ENCODE data around the gene SPAG17. TPM values are rescaled to one million over a fixed set of nuclear protein-coding genes. Genes with fewer than 3 reads are reported as not detected.

Gene SPAG17
- total RNA-seq, 2 donors from 2014 or later = not detected

GRCh38 chr1:118043624-118044023 is 141.4 kb downstream of the SPAG17 start:
- H3K9ac ChIP-seq (ENCODE audit: low read depth in 2 of 2, low read length in 2 of 2) = no peak overlapping the region
- DNase-seq = no peak
- no peak for TF ChIP-seq CTCF (IDR thresholded peaks at IDR 0.05)
- H3K36me3 ChIP-seq = no peaks in the 10 kb centered on the region
- H3K27me3 ChIP-seq = no peaks in the 10 kb centered on the region
- no peak overlapping the region for H3K27ac ChIP-seq
- H3K4me1 ChIP-seq = no peaks in the 10 kb centered on the region
- no peak overlapping the region for H3K4me3 ChIP-seq
- intact Hi-C loops (cut with DNase I) = no loop called here
- no peaks in the 10 kb centered on the region for H3K9me3 ChIP-seq

GRCh38 chr1:118042501-118042900 is 142.5 kb downstream of the SPAG17 start:
- DNase-seq = no peak
- Histone ChIP-seq H3K9me3 (no peaks in the 10 kb centered on the region), H3K27me3 (no peaks in the 10 kb centered on the region), H3K4me1 (no peaks in the 10 kb centered on the region), H3K36me3 (no peaks in the 10 kb centered on the region), H3K9ac (ENCODE audit: low read depth in 2 of 2, low read length in 2 of 2) (no peak overlapping the region), H3K27ac (no peak overlapping the region), H3K4me3 (no peak overlapping the region)
- intact Hi-C loops (cut with DNase I) = no loop called here
- TF ChIP-seq CTCF (IDR thresholded peaks at IDR 0.05) = no peak

- Histone ChIP-seq H3K4me1 (no peaks in the 10 kb centered on the region), H3K9ac (ENCODE audit: low read depth in 2 of 2, low read length in 2 of 2) (no peak overlapping the region), H3K27ac (no peak overlapping the region), H3K27me3 (no peaks in the 10 kb centered on the region), H3K4me3 (no peak overlapping the region), H3K9me3 (no peaks in the 10 kb centered on the region), H3K36me3 (no peaks in the 10 kb centered on the region)
- intact Hi-C loops (cut with DNase I) = no loop called here
- no peak for DNase-seq
- TF ChIP-seq CTCF (IDR thresholded peaks at IDR 0.05) = no peak
Observed at GRCh38 chr1:118039170-118039569, 145.9 kb downstream of the SPAG17 start.

- H3K9me3 ChIP-seq = no peaks in the 10 kb centered on the region
- no peak overlapping the region for H3K27ac ChIP-seq
- intact Hi-C loops (cut with DNase I) = no loop called here
- no peak overlapping the region for H3K4me3 ChIP-seq
- no peaks in the 10 kb centered on the region for H3K27me3 ChIP-seq
- TF ChIP-seq CTCF (IDR thresholded peaks at IDR 0.05) = no peak
- H3K4me1 ChIP-seq = no peaks in the 10 kb centered on the region
- H3K9ac ChIP-seq (ENCODE audit: low read depth in 2 of 2, low read length in 2 of 2) = no peak overlapping the region
- no peak for DNase-seq
- no peaks in the 10 kb centered on the region for H3K36me3 ChIP-seq
Observed at GRCh38 chr1:118032883-118033282, 152.1 kb downstream of the SPAG17 start.

GRCh38 chr1:118028267-118028666 is 156.8 kb downstream of the SPAG17 start:
- no peak for TF ChIP-seq CTCF (IDR thresholded peaks at IDR 0.05)
- Histone ChIP-seq H3K9me3 (no peaks in the 10 kb centered on the region), H3K27ac (no peak overlapping the region), H3K4me1 (no peaks in the 10 kb centered on the region), H3K27me3 (no peaks in the 10 kb centered on the region), H3K4me3 (no peak overlapping the region), H3K9ac (ENCODE audit: low read depth in 2 of 2, low read length in 2 of 2) (no peak overlapping the region), H3K36me3 (no peaks in the 10 kb centered on the region)
- DNase-seq = no peak
- intact Hi-C loops (cut with DNase I) = no loop called here

- H3K4me3 ChIP-seq = no peak overlapping the region
- no peak for TF ChIP-seq CTCF (IDR thresholded peaks at IDR 0.05)
- no peak overlapping the region for H3K27ac ChIP-seq
- intact Hi-C loops (cut with DNase I) = no loop called here
- H3K4me1 ChIP-seq = no peaks in the 10 kb centered on the region
- no peaks in the 10 kb centered on the region for H3K27me3 ChIP-seq
- DNase-seq = no peak
- no peak overlapping the region for H3K9ac ChIP-seq (ENCODE audit: low read depth in 2 of 2, low read length in 2 of 2)
- H3K9me3 ChIP-seq = no peaks in the 10 kb centered on the region
- no peaks in the 10 kb centered on the region for H3K36me3 ChIP-seq
Observed at GRCh38 chr1:118023199-118023598, 161.8 kb downstream of the SPAG17 start.

All from colonic mucosa (tissue), 4 donors.